HG02759 (cell line): Measurements from ENCODE around the gene CCL4.

Experiments
- ATAC-seq: cut with Tn5 transposase; IDR thresholded peaks from one replicate; pipeline ENCODE4 v1.9.1; 2021; ENCODE audit warnings: mild to moderate bottlenecking, moderate library complexity; ENCODE audit not compliant: unreplicated experiment

CCL4 gene

DNA sequence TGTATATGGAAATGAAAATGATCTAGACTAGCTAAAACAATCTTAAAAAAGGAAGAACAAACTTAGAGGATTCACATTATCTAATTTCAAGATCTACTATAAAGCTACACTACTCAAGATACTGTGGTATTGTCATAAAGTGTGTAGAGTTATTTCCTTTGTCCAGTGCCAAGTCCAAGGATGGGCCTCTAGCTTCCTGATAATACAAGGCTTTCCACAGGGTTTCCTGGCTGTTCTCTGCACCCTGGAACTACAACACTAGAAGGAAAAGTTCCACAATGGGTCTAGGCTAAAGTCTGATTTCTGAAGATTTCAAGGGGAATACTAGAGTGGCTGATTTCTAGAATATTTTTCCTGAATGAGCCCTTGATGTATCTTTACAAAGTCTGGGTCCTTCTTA, 38.6 kb downstream of the CCL4 start:
- ATAC-seq: no peak

DNA sequence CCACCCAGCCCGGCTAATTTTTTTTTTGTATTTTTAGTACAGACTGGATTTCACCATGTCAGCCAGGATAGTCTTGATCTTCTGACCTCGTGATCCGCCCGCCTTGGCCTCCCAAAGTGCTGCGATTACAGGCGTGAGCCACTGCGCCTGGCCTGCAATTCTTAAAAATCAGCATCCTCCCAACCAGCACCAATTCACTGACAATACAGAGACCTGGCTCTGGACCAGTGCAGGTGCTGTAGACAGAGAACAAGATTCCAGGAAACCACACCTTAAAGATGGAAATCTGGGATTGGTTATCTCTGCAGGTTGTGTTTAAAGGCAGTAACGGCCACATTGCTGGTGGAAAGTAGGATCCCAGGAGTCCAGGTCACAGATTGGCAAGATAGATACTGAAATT, 39.2 kb downstream of the CCL4 start:
- no peak for ATAC-seq

DNA sequence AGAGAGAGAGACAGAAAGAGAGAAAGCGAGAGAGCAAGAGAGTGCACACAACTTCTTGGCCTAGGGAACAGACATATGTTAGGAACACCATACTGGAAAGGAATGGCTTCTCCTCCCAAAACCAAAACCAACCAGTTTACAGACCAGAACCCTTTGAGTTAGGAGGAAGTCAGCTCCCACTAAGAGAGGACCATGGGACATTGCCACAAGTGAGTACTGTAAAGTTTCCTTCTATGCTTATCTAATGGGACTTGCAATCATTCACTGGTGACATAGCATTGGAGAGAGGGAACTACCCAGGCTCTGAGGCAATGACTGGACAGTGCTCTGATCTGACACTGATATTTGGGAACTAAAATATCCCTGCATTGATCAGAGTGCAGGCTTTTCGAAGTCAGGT, 40.4 kb downstream of the CCL4 start:
- ATAC-seq: no peak

DNA sequence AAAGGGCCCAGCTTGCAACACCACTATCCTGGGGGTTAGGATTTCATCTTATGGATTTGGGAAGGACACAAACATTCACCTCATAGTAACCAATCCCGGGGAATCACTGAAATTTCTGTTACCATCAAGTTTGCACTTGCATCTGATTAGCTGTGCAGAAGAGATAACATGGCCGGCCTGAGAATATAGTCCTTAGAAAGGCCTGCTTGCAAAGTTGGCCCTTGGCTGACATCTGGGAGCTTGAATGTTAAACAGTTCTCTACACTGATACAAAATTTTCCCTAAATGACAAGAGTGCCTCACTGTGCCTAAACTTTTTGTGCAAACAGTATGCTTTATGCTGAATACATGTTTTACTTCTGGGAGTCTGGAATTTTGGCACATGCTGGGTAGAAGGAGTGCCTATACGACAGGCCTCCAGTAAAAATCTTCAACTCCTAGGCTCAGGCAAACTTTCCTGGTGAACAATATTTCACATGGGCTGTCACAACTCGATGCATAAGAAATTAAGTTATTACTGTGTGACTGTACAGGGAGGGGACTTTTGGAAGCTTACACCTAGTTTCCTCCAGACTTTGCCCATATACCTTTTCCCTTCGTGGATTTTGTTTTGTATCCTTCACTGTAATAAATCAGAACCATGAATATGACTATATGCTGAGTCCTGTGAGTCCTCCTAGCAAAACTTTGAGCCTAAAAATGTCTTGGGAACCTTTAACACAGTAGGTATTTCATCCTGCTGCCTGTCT, 41.5 kb downstream of the CCL4 start:
- no peak for ATAC-seq

DNA sequence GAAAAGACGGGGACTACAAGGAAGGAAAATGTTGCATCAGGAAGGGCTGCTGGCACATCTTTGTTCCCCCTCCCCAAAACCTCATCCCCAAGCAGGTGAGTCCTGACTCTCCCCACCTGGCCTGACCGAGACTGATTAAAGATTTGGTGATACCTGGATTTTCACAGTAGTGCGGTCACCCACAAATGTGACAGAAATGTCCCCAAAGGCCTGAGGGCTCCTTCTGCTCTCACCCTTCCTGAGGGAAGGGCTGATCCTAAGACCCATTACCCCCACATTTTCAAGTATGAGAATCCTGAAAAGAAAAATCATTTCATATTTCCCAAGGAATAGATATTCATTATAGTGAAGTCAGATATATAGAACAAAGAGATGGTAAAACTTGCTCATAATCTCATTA, 44.0 kb downstream of the CCL4 start:
- ATAC-seq: no peak

DNA sequence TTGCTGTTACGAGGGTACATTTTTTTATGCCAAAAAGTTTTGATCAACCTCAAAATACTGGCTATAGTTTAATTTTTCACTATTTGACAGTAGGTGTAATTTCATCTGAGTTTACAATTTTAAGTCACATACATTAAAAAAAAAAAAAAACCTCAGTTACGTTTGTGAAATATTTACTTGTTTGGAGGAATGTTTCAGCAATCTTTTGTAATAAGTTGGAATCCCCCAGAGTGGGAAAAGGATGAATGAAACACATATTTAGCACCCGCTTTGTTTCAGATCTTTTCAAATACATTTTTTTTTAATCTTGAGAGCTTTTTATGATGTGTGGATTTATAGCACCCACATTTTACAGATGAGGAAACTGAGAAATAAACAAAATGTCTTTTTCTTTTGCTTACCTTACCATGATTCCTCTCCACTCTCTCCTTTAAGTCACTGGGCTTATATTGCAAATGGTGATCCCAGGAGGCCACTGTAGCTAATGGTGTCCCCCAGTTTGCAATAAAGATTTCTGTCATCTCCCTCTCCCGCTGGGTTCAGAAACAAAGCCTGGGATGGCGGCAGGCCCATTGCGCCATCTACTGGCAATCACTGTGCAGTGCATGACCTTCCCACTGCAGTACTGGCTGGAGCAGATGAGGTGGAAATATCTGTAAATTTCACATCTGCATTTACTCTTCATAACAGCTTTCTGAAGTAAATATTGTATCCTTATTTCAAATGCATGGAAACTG, 45.1 kb downstream of the CCL4 start:
- ATAC-seq: peak; percentile 77

DNA sequence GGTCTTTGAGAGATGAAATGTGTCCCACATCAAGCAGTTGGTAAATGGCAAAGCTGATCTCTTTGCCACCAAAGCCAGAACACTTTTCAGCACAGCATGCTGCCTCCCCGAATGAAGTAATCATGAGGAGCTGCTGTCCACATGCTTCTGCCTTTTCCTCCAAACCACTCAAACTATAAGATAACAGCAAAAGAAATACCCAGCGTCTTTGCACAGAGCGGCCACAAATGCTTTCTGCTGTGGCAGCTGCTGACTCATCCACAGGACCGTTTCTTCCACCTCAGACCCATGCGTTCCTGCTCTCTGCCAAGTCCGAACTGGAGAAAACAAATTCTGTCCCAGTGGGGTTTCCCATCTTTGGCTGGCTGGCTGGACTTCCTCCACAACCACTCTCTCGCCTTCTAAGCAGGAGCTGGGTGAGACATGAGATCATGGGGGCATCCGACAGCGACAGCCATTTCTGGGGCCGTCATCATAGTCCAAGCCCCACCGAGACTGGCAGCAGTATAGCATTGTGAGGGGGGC, 45.7 kb downstream of the CCL4 start:
- ATAC-seq: peak; percentile 32

DNA sequence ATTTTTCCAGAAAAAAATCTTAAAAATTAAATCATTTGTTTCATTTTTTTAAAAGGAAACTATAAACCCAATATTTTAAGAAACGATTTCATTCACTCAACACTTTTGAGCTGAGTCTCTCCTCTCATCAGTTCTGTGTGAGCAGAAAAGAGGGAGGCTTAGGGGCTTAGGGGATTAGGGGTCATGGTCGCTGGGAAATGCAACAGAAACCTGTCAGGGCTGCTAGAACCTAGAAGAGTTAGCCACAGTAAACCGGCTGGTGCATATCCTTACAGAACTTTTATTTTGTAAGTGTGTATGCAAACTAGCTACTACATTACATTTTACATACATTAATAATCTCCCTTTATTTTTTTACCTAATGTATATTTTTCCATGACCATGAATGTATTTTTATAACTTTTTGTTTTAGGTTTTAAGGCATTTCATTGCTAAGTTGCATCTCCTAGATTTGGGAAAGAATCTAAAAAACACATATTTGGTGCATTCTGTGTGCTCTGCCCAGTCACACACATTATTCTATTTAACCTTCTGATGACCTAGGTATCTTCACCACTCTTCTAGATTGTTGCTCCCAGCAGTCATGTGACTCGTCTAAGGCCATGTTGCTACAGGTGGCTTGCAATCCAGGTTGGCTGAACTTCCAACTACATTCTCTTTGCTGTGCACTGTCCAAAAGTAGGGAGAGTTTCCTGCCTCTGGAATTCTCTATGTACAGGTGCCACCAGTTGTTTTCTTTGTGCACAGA, 48.4 kb downstream of the CCL4 start:
- no peak for ATAC-seq

DNA sequence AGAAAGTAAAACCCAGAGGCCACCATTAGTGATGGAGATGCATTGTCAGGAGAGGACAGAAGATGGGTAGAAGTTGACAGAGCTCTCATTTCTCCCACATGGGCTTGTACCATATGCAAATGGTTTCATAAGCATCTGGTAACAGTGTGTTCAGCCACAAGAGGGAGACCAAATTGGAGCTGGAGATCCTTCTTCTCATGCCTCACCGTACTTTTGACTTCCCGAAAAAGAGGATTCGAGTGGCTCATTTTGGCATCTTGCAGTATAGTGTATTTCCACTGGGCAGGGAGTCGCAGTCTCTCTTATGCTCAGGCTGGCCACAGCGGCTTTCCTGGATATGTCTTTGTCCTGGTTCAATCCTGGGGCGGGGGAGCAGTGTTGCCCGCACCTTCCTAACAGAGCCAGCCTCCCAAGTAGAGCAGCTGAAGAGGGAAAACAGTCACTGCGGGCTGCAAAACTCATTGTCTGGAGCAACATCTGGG, 49.1 kb downstream of the CCL4 start:
- no peak for ATAC-seq

DNA sequence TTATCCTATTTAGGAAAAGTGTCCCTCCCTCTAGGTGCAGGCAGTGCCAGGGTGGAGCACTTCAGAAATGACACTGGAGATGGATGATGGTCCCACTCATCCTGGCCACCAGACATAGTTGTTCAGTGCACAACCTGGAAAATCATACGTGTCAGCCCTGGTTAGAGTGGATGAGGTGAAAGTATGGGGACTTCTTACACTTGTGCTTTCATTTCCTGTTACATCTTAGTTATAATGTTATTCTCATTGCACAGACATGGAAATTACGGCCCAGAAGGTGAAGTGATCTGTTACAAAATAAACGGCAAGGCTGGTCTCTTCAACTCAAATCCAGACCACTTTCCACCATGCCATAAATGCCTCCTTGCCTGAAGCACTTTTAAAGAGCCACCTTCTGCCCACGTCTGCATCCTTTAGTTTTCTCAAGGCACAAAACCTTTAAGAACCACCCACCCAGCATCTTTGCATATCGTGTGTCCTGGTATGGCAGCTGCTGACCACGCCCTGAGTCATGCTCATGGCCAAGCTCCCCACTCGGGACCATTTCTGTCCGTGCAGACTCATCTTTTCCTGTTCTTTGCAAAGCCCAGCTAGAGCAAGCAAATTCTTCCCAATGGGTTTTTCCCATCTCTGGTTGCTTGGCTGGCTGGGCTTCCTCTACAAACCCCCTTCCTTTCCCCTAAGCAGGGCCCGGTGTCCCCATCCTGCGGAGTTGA, 50.4 kb downstream of the CCL4 start:
- no peak for ATAC-seq
